NB4 (cell line): ENCODE data around the gene ARHGAP23.

ENCODE experiments used
- CTCF ChIP-seq: IDR thresholded peaks from one replicate; pipeline ENCODE4 v1.5.1; 2012; ENCODE audit warnings: low read depth, low read length
- POLR2A ChIP-seq: IDR thresholded peaks from 2 replicates; pipeline ENCODE4 v1.6.1; 2011; ENCODE audit warnings: mild to moderate bottlenecking; ENCODE audit not compliant: insufficient read length; ENCODE audit errors: extremely low read depth
- TF ChIP-seq, protein P1 (sequence below): IDR thresholded peaks from 2 replicates; pipeline ENCODE4 v1.6.1; 2011; ENCODE audit warnings: low read depth, low read length

GRCh38 chr17:38416840-38417209 lies 11.4 kb upstream of the ARHGAP23 start:
- TF ChIP-seq CTCF (no peak), POLR2A (no peak)
- TF ChIP-seq, protein P1, sequence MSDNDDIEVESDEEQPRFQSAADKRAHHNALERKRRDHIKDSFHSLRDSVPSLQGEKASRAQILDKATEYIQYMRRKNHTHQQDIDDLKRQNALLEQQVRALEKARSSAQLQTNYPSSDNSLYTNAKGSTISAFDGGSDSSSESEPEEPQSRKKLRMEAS = no peak
